Heart right ventricle (tissue), 16 donors: ENCODE results near the gene RBM5. TPM values are rescaled to one million over a fixed set of nuclear protein-coding genes. Genes with fewer than 3 reads are reported as not detected.

Experiments
- ATAC-seq, 8 donors: fragments of 200-7000 bp; cut with Tn5 transposase; one replicate each; pipeline ENCODE4 v1.9.1; 2020; ENCODE audit warnings: mild to moderate bottlenecking in 8 of 8, moderate library complexity in 8 of 8, moderate number of reproducible peaks in 1 of 8
- DNase-seq, 2 donors: peaks; one replicate each; pipeline ENCODE4 v3.0.0-alpha.2; 2020
- H3K27ac ChIP-seq, 10 donors: fragments of 200-600 bp; sonication (generic) in 2 of 10; one replicate each; pipeline versions ENCODE4 v1.5.0 to v1.8.0; 2020 to 2022; ENCODE audit warnings: mild to moderate bottlenecking in 3 of 10
- H3K27me3 ChIP-seq, 7 donors: fragments of 200-600 bp; one replicate each; pipeline ENCODE4 v1.8.0; 2021 to 2022; ENCODE audit warnings: mild to moderate bottlenecking in 2 of 7
- H3K36me3 ChIP-seq, 9 donors: fragments of 200-600 bp; sonication (generic) in 1 of 9; one replicate each; pipeline versions ENCODE4 v1.5.0 to v1.8.0; 2020 to 2022; ENCODE audit warnings: mild to moderate bottlenecking in 2 of 9
- H3K4me1 ChIP-seq, 9 donors: fragments of 200-600 bp; sonication (generic) in 1 of 9; one replicate each; pipeline versions ENCODE4 v1.5.0 to v1.8.0; 2020 to 2022; ENCODE audit warnings: mild to moderate bottlenecking in 4 of 9
- H3K4me3 ChIP-seq, 10 donors: fragments of 200-600 bp; sonication (generic) in 2 of 10; one replicate each; pipeline versions ENCODE4 v1.5.0 to v1.8.0; 2020 to 2022; ENCODE audit warnings: mild to moderate bottlenecking in 7 of 10, moderate library complexity in 2 of 10
- H3K9me3 ChIP-seq, 11 donors: fragments of 200-600 bp in 10 of 11; sonication (generic) in 2 of 11; one replicate each; pipeline versions ENCODE4 v1.5.0 to v1.8.0; 2013 to 2022; ENCODE audit warnings: mild to moderate bottlenecking in 2 of 11, control low read depth in 1 of 11, moderate library complexity in 1 of 11
- WGBS, 2 donors: extraction: QIAGEN DNeasy Blood & Tissue Kit; methylation state at CpG; one replicate each; pipeline ENCODE4 v1.1.7; 2013; ENCODE audit warnings: inconsistent platforms in 1 of 2; 5-methylcytosine and 5-hydroxymethylcytosine counted together
- intact Hi-C, 10 donors: fragments of 100-400 bp; cut with DNase I; formaldehyde crosslinking; loops; one replicate each; pipeline versions ENCODE4 v1.11.1 to v1.14.2; 2022
- polyA plus RNA-seq, 2 donors: library from polyadenylated mRNA; stranded (reverse); fragments of 200-250 nt; gene quantifications; one replicate each; pipeline ENCODE4 v1.2.3, GENCODE V29; 2013
- total RNA-seq, 10 donors: library from RNA; stranded (reverse); fragmentation: NEBNext Ultra II Directional in 3 of 10; extraction: Animal tissue kit (Norgen Biotek cat#: 25700) in 3 of 10; gene quantifications; one replicate each; pipeline versions ENCODE4 v1.2.1 to v1.2.4, GENCODE V29; 2021 to 2023
- TF ChIP-seq, protein P1 (sequence below), 9 donors: fragments of 200-600 bp; sonication (generic) in 2 of 9; IDR thresholded peaks; one replicate each; pipeline versions ENCODE4 v1.5.0 to v1.8.0; 2021 to 2022; ENCODE audit warnings: antibody characterized with exemption in 9 of 9, mild to moderate bottlenecking in 5 of 9, moderate library complexity in 1 of 9
- donor health status: Arrhythmogenic right ventricular cardiomyopathy.
- donor health status: ischemic (EF 13 %, LVEDD 7.1; RV severe dilation, severe dysfunction).
- donor health status: healthy with polysubstance abuse.
- donor health status: DM: no; HTN: yes; CAD: no.
- donor health status: DM: no; HTN: no; CAD: no.
- donor health status: ischemic (EF 25% LVEDD 6.9; RV normal size, moderate dysfunction).
- donor health status: ischemic (EF 25% LVEDD 5.7; RV mildly dilated, moderate dysfunction).
- donor health status: healthy.
- donor health status: DM: yes; HTN: yes; CAD: no.
- donor health status: Ischemic cardiomyopathy.
- donor health status: ischemic (EF 35%, LVEDD 5.7; RV mildly dilated, moderate dysfunction).
- donor health status: nonischemic (EF 11% LVEDD 7.7; RV severe dilation, severe dysfunction).
- donor health status: DM: yes; HTN: yes; CAD: no.
- donor health status: PGD.
- donor health status: ischemic (EF 29% LVEDD 5.4; RV normal size, mild dysfunction).
- donor health status: nonischemic (EF 23%, LVEDD 6.1; RV moderate dilation, normal function).

RBM5 gene
- total and polyA plus RNA-seq, 12 donors, result 30.2 to 86.3 (median 56.8) TPM

DNA sequence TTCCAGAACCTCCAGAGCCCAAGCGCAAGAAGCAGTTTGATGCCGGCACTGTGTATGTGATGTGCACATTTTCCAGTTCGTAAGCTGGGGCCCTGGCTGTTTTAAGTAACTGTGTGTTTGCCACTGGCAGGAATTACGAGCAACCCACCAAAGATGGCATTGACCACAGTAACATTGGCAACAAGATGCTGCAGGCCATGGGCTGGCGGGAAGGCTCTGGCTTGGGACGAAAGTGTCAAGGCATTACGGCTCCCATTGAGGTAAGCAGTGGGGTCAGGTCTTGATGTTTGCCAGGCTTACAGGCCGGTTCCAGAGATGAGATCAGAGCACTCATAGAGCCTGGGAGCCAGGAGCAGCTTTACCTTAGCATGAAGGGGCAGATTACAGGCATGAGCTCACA is 28.4 kb downstream of the RBM5 start:
- intact Hi-C loops, result no loop called here
- ATAC-seq (no peak), DNase-seq (no peak)
- TF ChIP-seq, protein P1, sequence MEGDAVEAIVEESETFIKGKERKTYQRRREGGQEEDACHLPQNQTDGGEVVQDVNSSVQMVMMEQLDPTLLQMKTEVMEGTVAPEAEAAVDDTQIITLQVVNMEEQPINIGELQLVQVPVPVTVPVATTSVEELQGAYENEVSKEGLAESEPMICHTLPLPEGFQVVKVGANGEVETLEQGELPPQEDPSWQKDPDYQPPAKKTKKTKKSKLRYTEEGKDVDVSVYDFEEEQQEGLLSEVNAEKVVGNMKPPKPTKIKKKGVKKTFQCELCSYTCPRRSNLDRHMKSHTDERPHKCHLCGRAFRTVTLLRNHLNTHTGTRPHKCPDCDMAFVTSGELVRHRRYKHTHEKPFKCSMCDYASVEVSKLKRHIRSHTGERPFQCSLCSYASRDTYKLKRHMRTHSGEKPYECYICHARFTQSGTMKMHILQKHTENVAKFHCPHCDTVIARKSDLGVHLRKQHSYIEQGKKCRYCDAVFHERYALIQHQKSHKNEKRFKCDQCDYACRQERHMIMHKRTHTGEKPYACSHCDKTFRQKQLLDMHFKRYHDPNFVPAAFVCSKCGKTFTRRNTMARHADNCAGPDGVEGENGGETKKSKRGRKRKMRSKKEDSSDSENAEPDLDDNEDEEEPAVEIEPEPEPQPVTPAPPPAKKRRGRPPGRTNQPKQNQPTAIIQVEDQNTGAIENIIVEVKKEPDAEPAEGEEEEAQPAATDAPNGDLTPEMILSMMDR (IDR thresholded peaks at IDR 0.05), result no peak
- Histone ChIP-seq H3K9me3 (no peaks in the 10 kb centered on the region), H3K4me3 (no peak overlapping the region), H3K4me1 (peaks cover 0 to 21% (median 2%) of the 10 kb centered on the region in 9 donors), H3K27ac (no peak overlapping the region), H3K36me3 (peaks cover 5 to 95% (median 84%) of the 10 kb centered on the region in 9 donors), H3K27me3 (no peaks in the 10 kb centered on the region)
- WGBS, 2 donors, result 88% methylated on average over 8 of the region's 8 CpGs

DNA sequence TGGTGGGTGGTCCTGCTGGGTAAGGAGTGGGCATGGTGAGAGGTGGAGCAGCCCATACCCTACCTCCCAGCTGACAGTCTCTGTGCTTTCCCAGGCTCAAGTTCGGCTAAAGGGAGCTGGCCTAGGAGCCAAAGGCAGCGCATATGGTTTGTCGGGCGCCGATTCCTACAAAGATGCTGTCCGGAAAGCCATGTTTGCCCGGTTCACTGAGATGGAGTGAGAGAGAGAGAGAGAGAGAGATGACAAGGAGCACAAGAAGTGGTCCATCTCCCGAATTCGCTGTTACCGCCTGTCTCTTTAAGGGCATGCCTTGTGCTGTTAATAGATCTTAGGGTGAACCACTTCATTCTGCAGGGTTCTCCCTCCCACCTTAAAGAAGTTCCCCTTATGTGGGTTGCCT is 29.5 kb downstream of the RBM5 start:
- intact Hi-C loops, result loop anchor here in 1 of 10 donors (2.0 kb wide), 1 partner anchor 155 kb away; no protein-coding TSS in a partner anchor
- 88% methylated on average over 10 of the region's 10 CpGs for WGBS, 2 donors
- Histone ChIP-seq H3K4me3 (no peak overlapping the region), H3K27me3 (no peaks in the 10 kb centered on the region), H3K4me1 (peaks cover 0 to 12% (median 2%) of the 10 kb centered on the region in 9 donors), H3K9me3 (no peaks in the 10 kb centered on the region), H3K36me3 (peaks cover 5 to 88% (median 75%) of the 10 kb centered on the region in 9 donors), H3K27ac (no peak overlapping the region)
- DNase-seq (no peak), ATAC-seq (no peak)
- TF ChIP-seq, protein P1 (IDR thresholded peaks at IDR 0.05), result no peak

DNA sequence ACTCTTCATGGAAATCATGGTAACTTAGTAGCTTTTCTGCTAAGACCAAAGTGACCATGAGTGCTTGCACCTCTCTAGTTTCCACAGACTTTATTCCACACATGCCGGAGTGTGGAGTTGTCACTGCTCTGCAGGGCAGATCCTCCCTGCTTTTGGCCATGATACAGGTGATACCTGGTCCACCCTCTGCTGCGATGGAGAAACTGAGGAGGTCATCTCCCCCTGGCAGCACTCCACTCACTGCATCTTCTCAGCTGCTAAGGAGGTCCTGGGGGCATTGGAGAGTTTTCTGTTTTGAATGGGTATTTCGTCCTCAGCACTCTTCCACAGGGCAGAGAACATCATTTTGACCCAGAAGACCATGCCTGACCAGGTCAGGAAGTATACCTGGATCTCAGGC is 31.1 kb downstream of the RBM5 start:
- 85 to 92% methylated on average over 3 of the region's 3 CpGs for WGBS, 2 donors
- H3K36me3 ChIP-seq, result peaks cover 5 to 72% (median 60%) of the 10 kb centered on the region in 9 donors
- TF ChIP-seq, protein P1 (IDR thresholded peaks at IDR 0.05), result no peak
- no peak for DNase-seq
- no peak for ATAC-seq
- H3K27ac ChIP-seq, result no peak overlapping the region
- peaks cover 0 to 17% (median 5%) of the 10 kb centered on the region in 9 donors for H3K4me1 ChIP-seq
- no peaks in the 10 kb centered on the region for H3K9me3 ChIP-seq
- H3K4me3 ChIP-seq, result no peak overlapping the region
- intact Hi-C loops, result loop anchor here in 6 of 10 donors (2.0 to 10.0 kb wide), 7 partner anchors 35 to 155 kb away; partner anchors contain the start of genes LSMEM2 (in 1 of the 6) and SEMA3F (in 1 of the 6)
- no peaks in the 10 kb centered on the region for H3K27me3 ChIP-seq

GRCh38 chr3:50120364-50121071 is 31.8 kb downstream of the RBM5 start:
- Histone ChIP-seq H3K9me3 (no peaks in the 10 kb centered on the region), H3K4me1 (peaks cover 0 to 18% (median 6%) of the 10 kb centered on the region in 9 donors), H3K36me3 (peaks cover 5 to 65% (median 52%) of the 10 kb centered on the region in 9 donors), H3K4me3 (no peak overlapping the region), H3K27me3 (no peaks in the 10 kb centered on the region), H3K27ac (no peak overlapping the region)
- ATAC-seq, result peak in 4 of 8 donors; percentile 2 to 4 (median 4)
- 82 to 84% methylated on average over 10 of the region's 10 CpGs for WGBS, 2 donors
- TF ChIP-seq, protein P1 (IDR thresholded peaks at IDR 0.05), result no peak
- intact Hi-C loops, result loop anchor here in 9 of 10 donors (1.0 to 10.0 kb wide), 8 partner anchors 34 to 154 kb away; partner anchors contain the start of genes LSMEM2 (in 1 of the 9) and SEMA3F (in 1 of the 9)
- no peak for DNase-seq
